SK-N-SH treated with all-trans-retinoic acid at 6 μM for 48 hours (cell line): ENCODE data around the gene EMILIN2.

Experiments used
- PPARA ChIP-seq: fragments of 250-450 bp; sonication (Bioruptor Pico); IDR thresholded peaks from 2 replicates; pipeline ENCODE4 v1.5.0; 2020; ENCODE audit warnings: mild to moderate bottlenecking, borderline replicate concordance
- SNAI2 ChIP-seq: fragments of 250-450 bp; sonication (Bioruptor Pico); IDR thresholded peaks from 2 replicates; pipeline ENCODE4 v1.5.0; 2020; ENCODE audit warnings: mild to moderate bottlenecking, moderate library complexity
- TOX ChIP-seq: fragments of 250-450 bp; sonication (Bioruptor Pico); IDR thresholded peaks from 2 replicates; pipeline ENCODE4 v1.8.0; 2021; ENCODE audit warnings: mild to moderate bottlenecking, moderate library complexity, borderline replicate concordance
- ZFP3 ChIP-seq: fragments of 250-450 bp; sonication (Bioruptor Pico); IDR thresholded peaks from 2 replicates; pipeline ENCODE4 v1.5.0; 2020; ENCODE audit warnings: mild to moderate bottlenecking, moderate library complexity

GRCh38 chr18:2954869-2955645, 108.3 kb downstream of the EMILIN2 start:
- no peak for TF ChIP-seq SNAI2 (CRISPR knock-in tag)
- TF ChIP-seq ZFP3 (CRISPR knock-in tag), result no peak
- no peak for TF ChIP-seq PPARA
- no peak for TF ChIP-seq TOX
